NT2/D1 (cell line): Measurements from ENCODE around the gene RGS7.

Experiments
- DNase-seq: peaks from one replicate; pipeline ENCODE4 v3.0.0-alpha.2; 2011; ENCODE audit warnings: low read depth, low spot score
- H3K27me3 ChIP-seq: 2 replicates; pipeline ENCODE4 v1.6.0; 2011; ENCODE audit warnings: mild to moderate bottlenecking; ENCODE audit not compliant: insufficient read length, insufficient read depth
- H3K36me3 ChIP-seq: 2 replicates; pipeline ENCODE4 v1.6.1; 2011; ENCODE audit warnings: mild to moderate bottlenecking, low read length, mixed read lengths; ENCODE audit not compliant: insufficient read depth, insufficient read length
- H3K4me1 ChIP-seq: 2 replicates; pipeline ENCODE4 v1.5.1; 2011; ENCODE audit not compliant: insufficient read depth, insufficient read length
- H3K4me3 ChIP-seq: 2 replicates; pipeline ENCODE4 v1.5.1; 2011; ENCODE audit warnings: low read depth; ENCODE audit not compliant: insufficient read length
- H3K9ac ChIP-seq: 2 replicates; pipeline ENCODE4 v1.6.0; 2011; ENCODE audit warnings: low read depth; ENCODE audit not compliant: insufficient read length
- H3K9me3 ChIP-seq: 2 replicates; pipeline ENCODE4 v1.5.1; 2011; ENCODE audit warnings: mild to moderate bottlenecking, low read length; ENCODE audit not compliant: insufficient read depth
- SUZ12 ChIP-seq: IDR thresholded peaks from 2 replicates; pipeline ENCODE4 v1.6.1; 2011; ENCODE audit not compliant: insufficient read length, insufficient read depth; ENCODE audit errors: extremely low read depth
- YY1 ChIP-seq: IDR thresholded peaks from 2 replicates; pipeline ENCODE4 v1.6.1; 2011; ENCODE audit not compliant: insufficient read length, insufficient read depth
- ZNF274 ChIP-seq: IDR thresholded peaks from 2 replicates; pipeline ENCODE4 v1.6.1; 2011; ENCODE audit warnings: mild to moderate bottlenecking, low read depth, low read length

RGS7 gene

GRCh38 chr1:240854367-240854766, 502.6 kb downstream of the RGS7 start:
- Histone ChIP-seq H3K4me3 (no peak overlapping the region), H3K36me3 (no peaks in the 10 kb centered on the region), H3K9me3 (no peaks in the 10 kb centered on the region), H3K4me1 (no peaks in the 10 kb centered on the region), H3K27me3 (no peaks in the 10 kb centered on the region), H3K9ac (no peak overlapping the region)
- TF ChIP-seq YY1 (no peak), SUZ12 (no peak), ZNF274 (no peak)
- no peak for DNase-seq

- Histone ChIP-seq H3K27me3 (no peaks in the 10 kb centered on the region), H3K4me3 (no peak overlapping the region), H3K4me1 (no peaks in the 10 kb centered on the region), H3K36me3 (no peaks in the 10 kb centered on the region), H3K9me3 (no peaks in the 10 kb centered on the region), H3K9ac (no peak overlapping the region)
- TF ChIP-seq YY1: no peak
- no peak for TF ChIP-seq SUZ12
- TF ChIP-seq ZNF274: no peak
- DNase-seq: no peak
Observed at GRCh38 chr1:240847325-240847724, 509.7 kb downstream of the RGS7 start.

GRCh38 chr1:240844486-240844885, 512.5 kb downstream of the RGS7 start:
- no peaks in the 10 kb centered on the region for H3K9me3 ChIP-seq
- H3K4me3 ChIP-seq: no peak overlapping the region
- no peaks in the 10 kb centered on the region for H3K4me1 ChIP-seq
- H3K9ac ChIP-seq: no peak overlapping the region
- H3K36me3 ChIP-seq: no peaks in the 10 kb centered on the region
- no peaks in the 10 kb centered on the region for H3K27me3 ChIP-seq
- DNase-seq: no peak
- TF ChIP-seq YY1 (no peak), ZNF274 (no peak), SUZ12 (no peak)

GRCh38 chr1:240843798-240844197, 513.2 kb downstream of the RGS7 start:
- no peak for TF ChIP-seq ZNF274
- TF ChIP-seq SUZ12: no peak
- Histone ChIP-seq H3K27me3 (no peaks in the 10 kb centered on the region), H3K4me1 (no peaks in the 10 kb centered on the region), H3K9me3 (no peaks in the 10 kb centered on the region), H3K36me3 (no peaks in the 10 kb centered on the region), H3K9ac (no peak overlapping the region), H3K4me3 (no peak overlapping the region)
- no peak for DNase-seq

- DNase-seq: no peak
- Histone ChIP-seq H3K9ac (no peak overlapping the region), H3K4me1 (no peaks in the 10 kb centered on the region), H3K27me3 (no peaks in the 10 kb centered on the region), H3K9me3 (no peaks in the 10 kb centered on the region), H3K4me3 (no peak overlapping the region), H3K36me3 (no peaks in the 10 kb centered on the region)
- TF ChIP-seq YY1: no peak
- no peak for TF ChIP-seq ZNF274
- no peak for TF ChIP-seq SUZ12
Observed at GRCh38 chr1:240836271-240836670, 520.7 kb downstream of the RGS7 start.

- no peak overlapping the region for H3K4me3 ChIP-seq
Observed at GRCh38 chr1:240835291-240835690, 521.7 kb downstream of the RGS7 start.

GRCh38 chr1:240833075-240833474, 523.9 kb downstream of the RGS7 start:
- Histone ChIP-seq H3K4me1 (no peaks in the 10 kb centered on the region), H3K4me3 (no peak overlapping the region), H3K9ac (no peak overlapping the region), H3K9me3 (no peaks in the 10 kb centered on the region), H3K27me3 (no peaks in the 10 kb centered on the region), H3K36me3 (no peaks in the 10 kb centered on the region)
- no peak for DNase-seq
- no peak for TF ChIP-seq YY1
- TF ChIP-seq ZNF274: no peak
- no peak for TF ChIP-seq SUZ12

More at GRCh38 chr1:240835291-240835690, 521.7 kb downstream of the RGS7 start:
- Histone ChIP-seq H3K9me3 (no peaks in the 10 kb centered on the region), H3K27me3 (no peaks in the 10 kb centered on the region), H3K9ac (no peak overlapping the region), H3K36me3 (no peaks in the 10 kb centered on the region), H3K4me1 (no peaks in the 10 kb centered on the region)
- TF ChIP-seq SUZ12: no peak
- no peak for TF ChIP-seq YY1
- TF ChIP-seq ZNF274: no peak
- DNase-seq: no peak

- no peak for TF ChIP-seq SUZ12
- H3K27me3 ChIP-seq: no peaks in the 10 kb centered on the region
- no peak for DNase-seq
- H3K4me3 ChIP-seq: no peak overlapping the region
- no peaks in the 10 kb centered on the region for H3K4me1 ChIP-seq
- H3K9me3 ChIP-seq: no peaks in the 10 kb centered on the region
- H3K36me3 ChIP-seq: no peaks in the 10 kb centered on the region
- H3K9ac ChIP-seq: no peak overlapping the region
Observed at GRCh38 chr1:240831922-240832321, 525.1 kb downstream of the RGS7 start.
